ENCODE data around the gene ZNF280C. TPM values are rescaled to one million over a fixed set of nuclear protein-coding genes. Genes with fewer than 3 reads are reported as not detected.

ZNF280C gene
- total RNA-seq, 6 experiments from 2014 or later: 5.6 to 7.1 (median 6.6) TPM

DNA sequence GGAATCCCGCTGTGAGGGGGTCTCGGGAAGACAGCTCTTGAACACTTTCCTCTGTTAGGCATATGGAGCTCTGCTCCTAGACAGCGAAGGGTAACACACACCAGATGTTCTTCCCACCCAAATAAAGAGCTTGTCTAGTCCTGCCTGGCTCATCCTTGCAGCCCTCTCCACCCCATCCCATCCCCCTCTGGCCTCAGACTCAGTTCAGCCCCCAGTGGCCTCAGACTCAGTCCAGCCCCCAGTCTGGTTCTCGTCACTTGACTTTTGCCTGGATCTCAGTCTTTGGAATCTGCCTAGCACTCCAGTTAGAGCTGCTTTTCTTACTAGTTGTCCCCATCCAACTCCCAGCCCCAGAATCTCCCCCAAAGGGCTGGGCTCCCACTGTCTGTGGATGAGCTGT lies 82.0 kb downstream of the ZNF280C start:
- no peaks in the 10 kb centered on the region for H3K9me3 Mint-ChIP-seq
- H3K27ac Mint-ChIP-seq: no peak overlapping the region
- no peaks in the 10 kb centered on the region for H3K4me1 Mint-ChIP-seq (ENCODE audit: low read depth)
- H3K27me3 Mint-ChIP-seq (ENCODE audit: insufficient read depth): no peaks in the 10 kb centered on the region
- TF ChIP-seq, protein P1, sequence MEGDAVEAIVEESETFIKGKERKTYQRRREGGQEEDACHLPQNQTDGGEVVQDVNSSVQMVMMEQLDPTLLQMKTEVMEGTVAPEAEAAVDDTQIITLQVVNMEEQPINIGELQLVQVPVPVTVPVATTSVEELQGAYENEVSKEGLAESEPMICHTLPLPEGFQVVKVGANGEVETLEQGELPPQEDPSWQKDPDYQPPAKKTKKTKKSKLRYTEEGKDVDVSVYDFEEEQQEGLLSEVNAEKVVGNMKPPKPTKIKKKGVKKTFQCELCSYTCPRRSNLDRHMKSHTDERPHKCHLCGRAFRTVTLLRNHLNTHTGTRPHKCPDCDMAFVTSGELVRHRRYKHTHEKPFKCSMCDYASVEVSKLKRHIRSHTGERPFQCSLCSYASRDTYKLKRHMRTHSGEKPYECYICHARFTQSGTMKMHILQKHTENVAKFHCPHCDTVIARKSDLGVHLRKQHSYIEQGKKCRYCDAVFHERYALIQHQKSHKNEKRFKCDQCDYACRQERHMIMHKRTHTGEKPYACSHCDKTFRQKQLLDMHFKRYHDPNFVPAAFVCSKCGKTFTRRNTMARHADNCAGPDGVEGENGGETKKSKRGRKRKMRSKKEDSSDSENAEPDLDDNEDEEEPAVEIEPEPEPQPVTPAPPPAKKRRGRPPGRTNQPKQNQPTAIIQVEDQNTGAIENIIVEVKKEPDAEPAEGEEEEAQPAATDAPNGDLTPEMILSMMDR (IDR thresholded peaks at IDR 0.05): no peak
- H3K4me3 Mint-ChIP-seq: no peak overlapping the region
- no peaks in the 10 kb centered on the region for H3K36me3 Mint-ChIP-seq (ENCODE audit: low read depth)
- DNase-seq: no peak

DNA sequence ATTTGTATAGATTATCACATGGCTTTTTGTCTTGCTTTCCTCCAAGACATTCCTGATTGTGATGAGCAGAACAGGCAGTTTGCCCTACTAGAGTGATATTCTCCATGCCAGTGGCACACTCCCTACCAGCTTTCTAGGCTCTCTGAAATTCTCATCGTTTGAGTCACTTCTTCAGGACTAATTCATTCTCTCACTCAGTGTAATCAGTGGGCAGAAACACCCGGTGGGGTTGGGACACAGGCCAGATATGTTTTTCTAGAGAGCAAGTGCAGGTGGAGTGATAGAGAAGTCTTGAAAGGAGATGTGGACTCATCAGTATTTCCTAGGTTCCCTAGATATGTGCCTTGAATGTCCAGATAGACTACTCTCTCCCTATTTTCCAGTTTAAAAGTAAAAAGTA lies 83.8 kb downstream of the ZNF280C start:
- Mint-ChIP-seq H3K27ac (no peak overlapping the region), H3K36me3 (ENCODE audit: low read depth) (no peaks in the 10 kb centered on the region), H3K27me3 (ENCODE audit: insufficient read depth) (no peaks in the 10 kb centered on the region), H3K4me1 (ENCODE audit: low read depth) (no peaks in the 10 kb centered on the region), H3K4me3 (no peak overlapping the region), H3K9me3 (no peaks in the 10 kb centered on the region)
- no peak for DNase-seq
- TF ChIP-seq, protein P1 (IDR thresholded peaks at IDR 0.05): no peak

DNA sequence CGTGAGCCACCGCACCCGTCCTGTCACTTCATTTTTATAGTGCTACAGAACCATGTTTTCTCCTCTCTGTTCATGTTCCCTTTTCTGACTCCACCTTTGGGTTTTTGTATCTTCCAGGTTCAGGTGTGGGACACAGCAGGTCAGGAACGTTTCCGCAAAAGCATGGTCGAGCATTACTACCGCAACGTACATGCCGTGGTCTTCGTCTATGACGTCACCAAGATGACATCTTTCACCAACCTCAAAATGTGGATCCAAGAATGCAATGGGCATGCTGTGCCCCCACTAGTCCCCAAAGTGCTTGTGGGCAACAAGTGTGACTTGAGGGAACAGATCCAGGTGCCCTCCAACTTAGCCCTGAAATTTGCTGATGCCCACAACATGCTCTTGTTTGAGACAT lies 84.5 kb downstream of the ZNF280C start:
- Mint-ChIP-seq H3K27ac (no peak overlapping the region), H3K4me3 (no peak overlapping the region), H3K27me3 (ENCODE audit: insufficient read depth) (no peaks in the 10 kb centered on the region), H3K9me3 (no peaks in the 10 kb centered on the region), H3K36me3 (ENCODE audit: low read depth) (no peaks in the 10 kb centered on the region), H3K4me1 (ENCODE audit: low read depth) (no peaks in the 10 kb centered on the region)
- TF ChIP-seq, protein P1 (IDR thresholded peaks at IDR 0.05): no peak
- no peak for DNase-seq

DNA sequence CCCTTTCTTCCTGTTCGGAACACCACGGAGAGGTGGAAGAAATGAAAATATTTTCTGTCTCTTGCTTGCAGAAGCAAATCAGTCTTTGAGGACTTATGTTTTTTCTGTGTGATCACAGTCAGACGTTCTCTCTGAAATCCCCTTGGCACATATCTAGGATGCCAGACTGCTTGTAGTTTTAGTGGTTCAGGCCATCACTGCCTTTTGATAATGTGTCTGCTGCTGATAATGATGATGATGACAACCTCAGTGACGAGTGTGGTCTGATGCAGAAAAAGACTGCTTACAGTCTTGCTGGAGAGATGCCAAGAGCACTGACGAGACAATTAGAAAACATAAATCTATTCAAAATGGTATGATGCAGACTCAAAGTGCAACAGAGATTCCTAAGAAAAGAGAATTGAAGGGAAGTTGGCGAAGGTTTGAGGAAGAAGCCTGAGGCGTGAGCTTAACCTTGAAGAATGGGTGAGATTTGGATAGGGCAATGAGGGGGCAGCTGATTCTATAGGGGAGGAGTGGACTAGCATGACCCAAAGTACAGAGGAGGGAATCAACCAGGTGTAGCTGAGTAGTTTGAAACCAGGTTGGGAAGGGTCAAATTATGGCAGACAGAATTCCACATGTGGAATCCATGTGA lies 89.0 kb downstream of the ZNF280C start:
- DNase-seq: no peak
- no peaks in the 10 kb centered on the region for H3K27me3 Mint-ChIP-seq (ENCODE audit: insufficient read depth)
- no peaks in the 10 kb centered on the region for H3K36me3 Mint-ChIP-seq (ENCODE audit: low read depth)
- H3K9me3 Mint-ChIP-seq: no peaks in the 10 kb centered on the region
- TF ChIP-seq, protein P1 (IDR thresholded peaks at IDR 0.05): no peak
- no peak overlapping the region for H3K4me3 Mint-ChIP-seq
- H3K27ac Mint-ChIP-seq: no peak overlapping the region
- peaks cover 6% of the 10 kb centered on the region for H3K4me1 Mint-ChIP-seq (ENCODE audit: low read depth)

DNA sequence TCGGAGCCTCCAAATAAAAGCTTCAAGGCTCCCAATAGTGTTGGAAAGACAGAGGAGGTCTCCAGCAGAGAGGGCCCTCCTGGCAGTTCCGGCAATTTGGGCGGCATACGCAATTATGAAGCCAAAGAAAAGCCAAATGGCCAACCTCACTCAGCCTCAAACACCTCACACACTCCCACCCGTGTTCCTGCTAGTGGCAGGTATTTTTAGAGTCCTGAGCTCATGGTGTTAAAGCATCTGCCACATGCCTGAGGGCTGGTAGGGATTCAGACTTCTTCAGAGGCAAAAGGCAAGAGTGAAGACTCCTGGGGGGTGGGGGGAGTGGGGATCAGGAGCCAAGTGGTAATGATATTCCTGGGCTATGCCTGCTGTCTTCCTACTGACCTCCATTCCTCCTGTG lies 89.5 kb downstream of the ZNF280C start:
- Mint-ChIP-seq H3K36me3 (ENCODE audit: low read depth) (no peaks in the 10 kb centered on the region), H3K27ac (no peak overlapping the region), H3K4me3 (no peak overlapping the region), H3K27me3 (ENCODE audit: insufficient read depth) (no peaks in the 10 kb centered on the region), H3K4me1 (ENCODE audit: low read depth) (peaks cover 11% of the 10 kb centered on the region), H3K9me3 (no peaks in the 10 kb centered on the region)
- DNase-seq: no peak
- TF ChIP-seq, protein P1 (IDR thresholded peaks at IDR 0.05): no peak

DNA sequence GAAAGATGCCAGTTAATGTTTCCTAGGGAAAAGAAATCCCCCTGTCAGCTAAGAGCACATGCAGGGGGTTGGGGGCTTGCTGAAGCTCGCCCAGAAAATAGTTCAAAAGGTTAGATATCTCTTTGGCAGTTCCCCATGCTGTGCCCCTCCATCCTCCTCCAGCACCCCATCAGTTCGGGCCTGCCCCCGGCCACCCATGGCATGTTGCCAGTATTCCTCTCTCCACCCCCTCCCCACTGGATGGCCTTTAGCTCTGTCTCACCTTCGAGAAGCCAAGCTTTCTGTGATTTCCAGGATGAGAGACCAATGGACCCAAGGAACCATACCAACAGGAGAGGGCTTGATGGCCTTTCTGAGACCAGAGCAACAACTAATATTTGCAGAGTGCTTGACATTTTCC lies 91.8 kb downstream of the ZNF280C start:
- Mint-ChIP-seq H3K27me3 (ENCODE audit: insufficient read depth) (no peaks in the 10 kb centered on the region), H3K27ac (no peak overlapping the region), H3K4me3 (no peak overlapping the region), H3K4me1 (ENCODE audit: low read depth) (peaks cover 30% of the 10 kb centered on the region), H3K36me3 (ENCODE audit: low read depth) (no peaks in the 10 kb centered on the region), H3K9me3 (no peaks in the 10 kb centered on the region)
- no peak for DNase-seq
- TF ChIP-seq, protein P1 (IDR thresholded peaks at IDR 0.05): no peak

All from HFFc6 (cell line).